ENCODE data around the gene ITGA7. TPM values are rescaled to one million over a fixed set of nuclear protein-coding genes. Genes with fewer than 3 reads are reported as not detected.

Gene ITGA7
- total RNA-seq, 1 donor from 2014 or later = 39.2 TPM

DNA sequence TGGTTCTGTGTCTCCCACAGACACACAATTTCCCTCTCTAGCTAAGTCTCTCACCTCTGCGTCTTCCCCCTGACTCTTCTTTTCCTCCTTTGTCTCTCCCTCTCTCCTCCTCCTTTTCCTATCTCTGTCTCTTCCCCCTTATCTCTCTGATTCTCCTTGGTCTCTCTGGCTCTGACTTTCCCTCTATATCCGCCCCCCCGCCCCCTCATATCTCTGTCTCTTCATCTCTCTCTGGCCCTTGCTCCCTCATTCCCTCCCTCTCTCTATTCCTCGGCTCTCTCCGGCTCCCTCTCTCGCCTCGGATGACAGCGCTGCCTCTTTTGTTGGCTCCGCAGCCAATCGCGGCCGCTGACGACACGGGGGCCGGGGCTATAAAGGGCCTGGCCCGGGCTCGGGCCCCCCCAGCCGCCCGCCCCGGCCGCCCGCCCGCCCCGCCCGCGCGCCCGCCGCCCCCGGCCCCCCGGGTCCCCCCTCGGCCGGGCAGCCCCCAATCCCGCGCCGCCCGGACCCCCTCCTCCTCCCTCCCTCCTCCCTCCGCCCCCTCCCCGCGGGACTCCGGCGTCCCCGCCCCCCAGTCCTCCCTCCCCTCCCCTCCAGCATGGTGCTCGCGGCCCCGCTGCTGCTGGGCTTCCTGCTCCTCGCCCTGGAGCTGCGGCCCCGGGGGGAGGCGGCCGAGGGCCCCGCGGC lies 35.2 kb upstream of the ITGA7 start, which contains the start of gene GDF11:
Gene GDF11, plus strand, starts transcription at position 404 of the 687 bp plus-strand sequence. Its CDS starts 195 bp downstream, at position 599.
- peak within 1 kb of the TSS; percentile 89 for H3K4me3 Mint-ChIP-seq
- no peaks in the 10 kb centered on the region for H3K9me3 Mint-ChIP-seq
- peak within 1 kb of the TSS; percentile 86 for H3K27ac Mint-ChIP-seq
- H3K36me3 Mint-ChIP-seq = peaks cover 6% of the 10 kb centered on the region
- TF ChIP-seq, protein P1, sequence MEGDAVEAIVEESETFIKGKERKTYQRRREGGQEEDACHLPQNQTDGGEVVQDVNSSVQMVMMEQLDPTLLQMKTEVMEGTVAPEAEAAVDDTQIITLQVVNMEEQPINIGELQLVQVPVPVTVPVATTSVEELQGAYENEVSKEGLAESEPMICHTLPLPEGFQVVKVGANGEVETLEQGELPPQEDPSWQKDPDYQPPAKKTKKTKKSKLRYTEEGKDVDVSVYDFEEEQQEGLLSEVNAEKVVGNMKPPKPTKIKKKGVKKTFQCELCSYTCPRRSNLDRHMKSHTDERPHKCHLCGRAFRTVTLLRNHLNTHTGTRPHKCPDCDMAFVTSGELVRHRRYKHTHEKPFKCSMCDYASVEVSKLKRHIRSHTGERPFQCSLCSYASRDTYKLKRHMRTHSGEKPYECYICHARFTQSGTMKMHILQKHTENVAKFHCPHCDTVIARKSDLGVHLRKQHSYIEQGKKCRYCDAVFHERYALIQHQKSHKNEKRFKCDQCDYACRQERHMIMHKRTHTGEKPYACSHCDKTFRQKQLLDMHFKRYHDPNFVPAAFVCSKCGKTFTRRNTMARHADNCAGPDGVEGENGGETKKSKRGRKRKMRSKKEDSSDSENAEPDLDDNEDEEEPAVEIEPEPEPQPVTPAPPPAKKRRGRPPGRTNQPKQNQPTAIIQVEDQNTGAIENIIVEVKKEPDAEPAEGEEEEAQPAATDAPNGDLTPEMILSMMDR (conservative IDR thresholded peaks at IDR 0.05) = no peak
- H3K4me1 Mint-ChIP-seq (ENCODE audit: unreplicated experiment) = peaks cover 38% of the 10 kb centered on the region
- peak; percentile 83 for DNase-seq (ENCODE audit: extremely low spot score, unreplicated experiment)
- no peaks in the 10 kb centered on the region for H3K27me3 Mint-ChIP-seq

DNA sequence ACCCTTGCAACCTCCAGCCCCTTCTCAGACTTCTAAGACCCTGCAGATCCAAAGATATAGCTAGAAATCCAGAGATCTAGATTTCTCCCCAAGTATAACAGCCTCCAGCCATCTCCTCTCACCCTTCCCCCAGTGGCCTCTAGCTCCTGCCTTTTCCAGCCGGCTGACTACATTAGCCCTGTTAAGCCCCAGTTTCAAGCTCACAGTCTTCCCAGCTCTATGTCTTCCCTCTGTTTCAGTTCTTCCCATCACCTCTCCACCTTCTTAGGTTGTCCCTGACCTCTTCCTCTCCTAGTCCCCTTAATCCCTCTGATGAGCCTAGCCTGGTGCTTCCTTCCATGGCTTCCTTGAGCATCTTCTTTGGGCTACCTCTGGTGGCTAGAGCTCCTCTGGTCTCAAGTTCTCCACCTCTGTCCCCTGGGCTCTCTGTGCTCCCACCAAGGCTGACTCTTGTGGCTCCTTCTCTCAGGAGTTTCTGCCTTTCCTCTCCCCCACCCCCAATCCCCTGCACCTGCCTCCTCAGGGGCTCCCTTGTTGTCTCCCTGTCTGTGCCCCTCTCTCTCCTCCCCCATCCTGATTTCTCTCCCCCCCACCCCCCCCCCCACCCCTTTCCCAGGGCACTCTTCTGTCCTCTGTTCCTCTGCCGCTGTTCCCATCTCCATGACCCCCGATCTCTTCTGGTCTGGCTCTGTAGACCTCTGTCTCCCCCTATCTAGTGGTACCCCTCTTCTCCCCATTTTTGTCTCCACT lies 34.4 kb upstream of the ITGA7 start:
- Mint-ChIP-seq H3K4me3 (peak overlapping the region; percentile 87), H3K9me3 (no peaks in the 10 kb centered on the region), H3K4me1 (ENCODE audit: unreplicated experiment) (peaks cover 38% of the 10 kb centered on the region), H3K27me3 (no peaks in the 10 kb centered on the region), H3K36me3 (no peaks in the 10 kb centered on the region), H3K27ac (peak overlapping the region; percentile 86)
- no peak for DNase-seq (ENCODE audit: extremely low spot score, unreplicated experiment)
- TF ChIP-seq, protein P1 (conservative IDR thresholded peaks at IDR 0.05) = no peak

DNA sequence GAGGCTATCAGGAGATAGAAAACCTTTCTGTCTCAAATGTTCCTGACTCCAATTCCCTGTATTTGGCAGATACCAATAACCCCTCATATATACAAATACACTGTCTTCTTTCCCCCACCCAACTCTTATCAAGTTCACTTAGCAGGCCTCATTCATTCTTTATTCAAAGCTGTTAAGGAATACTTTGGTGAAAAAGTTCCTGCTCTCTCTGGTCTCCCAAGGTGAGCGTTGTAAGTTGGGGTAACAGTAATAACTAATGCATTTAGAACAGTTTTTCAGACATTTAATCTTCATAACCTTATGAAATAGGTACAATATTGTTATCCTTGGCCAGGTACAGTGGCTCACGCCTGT lies 31.3 kb upstream of the ITGA7 start:
- TF ChIP-seq, protein P1 (conservative IDR thresholded peaks at IDR 0.05) = no peak
- Mint-ChIP-seq H3K27me3 (no peaks in the 10 kb centered on the region), H3K9me3 (no peaks in the 10 kb centered on the region), H3K27ac (no peak overlapping the region), H3K4me1 (ENCODE audit: unreplicated experiment) (peaks cover 32% of the 10 kb centered on the region), H3K36me3 (no peaks in the 10 kb centered on the region), H3K4me3 (peak overlapping the region; percentile 89)
- no peak for DNase-seq (ENCODE audit: extremely low spot score, unreplicated experiment)

DNA sequence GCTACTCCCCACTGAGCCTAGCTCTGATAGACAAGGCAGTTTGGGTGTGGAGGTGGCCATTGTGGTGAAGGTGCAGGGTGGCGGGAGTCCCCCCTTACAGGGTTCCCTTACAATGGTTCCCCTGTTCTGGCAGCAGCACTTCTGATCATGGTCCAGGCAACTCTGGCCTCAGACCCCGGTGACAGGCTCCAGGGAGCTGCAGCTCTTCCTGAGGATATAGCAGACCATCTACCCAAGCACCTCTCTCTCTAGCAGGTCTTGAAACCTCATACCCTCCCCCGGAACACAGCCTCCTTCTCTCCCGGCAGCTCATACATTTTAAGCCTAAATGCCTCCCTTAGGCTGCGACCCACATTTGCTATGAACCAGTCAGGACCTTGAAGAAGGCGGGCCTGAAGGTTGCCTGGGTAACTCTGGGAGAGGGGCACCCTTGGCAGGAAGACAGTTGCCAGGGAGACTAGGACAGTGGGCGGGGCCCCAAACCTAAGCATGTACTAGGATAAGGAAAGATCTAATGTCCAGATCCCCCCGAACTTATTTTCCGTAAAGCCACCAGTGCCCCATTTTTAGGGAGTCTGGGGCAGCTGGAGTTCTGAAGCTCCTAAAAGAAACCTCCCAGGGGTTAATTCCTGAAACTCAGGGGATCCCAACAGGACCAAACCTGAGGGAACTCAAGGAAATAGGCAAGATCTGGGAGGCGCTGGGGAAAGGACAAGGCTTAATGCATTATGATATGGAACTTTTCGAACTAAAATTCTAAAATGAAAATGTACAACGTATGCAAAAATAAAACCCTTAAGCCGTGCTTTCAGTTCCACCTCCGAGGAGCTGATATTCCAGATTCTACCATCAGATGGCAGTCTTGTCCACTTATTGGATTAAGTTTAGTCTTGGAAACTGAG lies 30.7 kb upstream of the ITGA7 start:
- no peak for DNase-seq (ENCODE audit: extremely low spot score, unreplicated experiment)
- Mint-ChIP-seq H3K27me3 (no peaks in the 10 kb centered on the region), H3K9me3 (no peaks in the 10 kb centered on the region), H3K27ac (peak overlapping the region; percentile 83), H3K4me3 (peak overlapping the region; percentile 89), H3K4me1 (ENCODE audit: unreplicated experiment) (peaks cover 32% of the 10 kb centered on the region), H3K36me3 (no peaks in the 10 kb centered on the region)
- TF ChIP-seq, protein P1 (conservative IDR thresholded peaks at IDR 0.05) = peak; percentile 99

DNA sequence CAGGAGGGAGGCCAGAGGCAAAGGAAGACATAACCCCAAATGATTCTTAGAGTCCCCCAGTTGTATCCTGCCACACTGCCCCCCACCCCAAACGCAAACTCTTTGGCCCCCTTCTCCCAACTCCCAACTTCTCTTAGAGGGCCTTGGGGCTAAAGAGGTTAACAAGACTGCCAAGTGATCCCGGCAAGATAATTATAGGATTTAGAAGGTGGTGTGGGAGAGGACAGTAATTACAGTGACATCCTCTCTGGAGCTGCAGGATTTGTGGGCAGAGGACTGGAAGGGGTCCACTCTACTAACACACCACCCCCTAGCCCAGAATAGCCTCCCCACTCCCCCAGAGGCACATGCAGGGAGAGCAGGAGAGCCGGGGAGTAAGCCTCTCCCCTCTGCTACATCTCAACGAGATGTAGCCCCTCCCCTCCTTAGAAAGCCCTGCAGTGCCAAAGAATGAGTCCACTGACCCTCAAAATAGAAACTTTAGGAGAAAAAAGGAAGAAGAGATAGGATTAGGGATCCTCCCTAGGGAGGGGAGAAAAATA lies 29.9 kb upstream of the ITGA7 start:
- Mint-ChIP-seq H3K27ac (peak overlapping the region; percentile 83), H3K4me3 (peak overlapping the region; percentile 89), H3K36me3 (no peaks in the 10 kb centered on the region), H3K4me1 (ENCODE audit: unreplicated experiment) (peaks cover 32% of the 10 kb centered on the region), H3K27me3 (no peaks in the 10 kb centered on the region), H3K9me3 (no peaks in the 10 kb centered on the region)
- DNase-seq (ENCODE audit: extremely low spot score, unreplicated experiment) = no peak
- TF ChIP-seq, protein P1 (conservative IDR thresholded peaks at IDR 0.05) = no peak
